Esophagus muscularis mucosa (tissue), 4 donors: ENCODE measurements around the gene C2CD3. TPM values are rescaled to one million over a fixed set of nuclear protein-coding genes. Genes with fewer than 3 reads are reported as not detected.

Experiments used
- DNase-seq: peaks from one replicate; pipeline ENCODE4 v3.0.0-alpha.2; 2017; ENCODE audit errors: extremely low spot score
- H3K27ac ChIP-seq, 4 donors: fragments of 200-600 bp; sonication (generic); replicated peaks in 1 of 4; 1 replicate in 3 of 4; 2 replicates in 1 of 4; pipeline ENCODE4 v1.5.1; 2016 to 2019; ENCODE audit warnings: mild to moderate bottlenecking in 1 of 4
- H3K27me3 ChIP-seq, 4 donors: fragments of 200-600 bp; sonication (generic); one replicate each; pipeline versions ENCODE4 v1.5.1 to v1.6.0; 2016 to 2019
- H3K36me3 ChIP-seq, 4 donors: fragments of 200-600 bp; sonication (generic); one replicate each; pipeline ENCODE4 v1.5.1; 2016 to 2019
- H3K4me1 ChIP-seq, 4 donors: fragments of 200-600 bp; sonication (generic); one replicate each; pipeline ENCODE4 v1.5.1; 2016 to 2019
- H3K4me3 ChIP-seq, 4 donors: fragments of 200-600 bp; sonication (generic); 1 replicate in 2 of 4; 2 replicates in 2 of 4; pipeline ENCODE4 v1.5.1; 2016 to 2019; ENCODE audit warnings: mild to moderate bottlenecking in 4 of 4, moderate library complexity in 1 of 4
- H3K9me3 ChIP-seq, 4 donors: fragments of 200-600 bp; sonication (generic); 1 replicate in 3 of 4; 2 replicates in 1 of 4; pipeline ENCODE4 v1.5.1; 2016 to 2019
- CTCF ChIP-seq, 3 experiments: fragments of 200-600 bp in 2 of 3; fragments of 450-650 bp in 1 of 3; sonication (generic) in 2 of 3; IDR thresholded peaks; one replicate each; pipeline ENCODE4 v1.5.1; 2017 to 2019; ENCODE audit warnings: antibody characterized with exemption in 3 of 3, mild to moderate bottlenecking in 2 of 3, moderate library complexity in 1 of 3
- EP300 ChIP-seq: sonication (generic); formaldehyde crosslinking; IDR thresholded peaks from one replicate; pipeline ENCODE4 v1.6.1; 2017; ENCODE audit warnings: antibody characterized with exemption
- POLR2A ChIP-seq: fragments of 450-650 bp; IDR thresholded peaks from one replicate; pipeline ENCODE4 v1.6.1; 2017; ENCODE audit warnings: antibody characterized with exemption, moderate library complexity, mild to moderate bottlenecking, low read depth
- POLR2AphosphoS5 ChIP-seq, 2 donors: sonication (generic); formaldehyde crosslinking; IDR thresholded peaks; one replicate each; pipeline ENCODE4 v1.6.1; 2017; ENCODE audit warnings: antibody characterized with exemption in 2 of 2
- WGBS: methylation state at CpG from one replicate; pipeline ENCODE4 v1.1.5; 2018; 5-methylcytosine and 5-hydroxymethylcytosine counted together
- intact Hi-C: fragments of 100-400 bp; cut with DNase I; formaldehyde crosslinking; loops from one replicate; pipeline ENCODE4 v1.15.1; 2023
- total RNA-seq, 4 donors: library from RNA; depleted of rRNA; stranded (reverse); fragments of >200 nt; gene quantifications; one replicate each; pipeline versions ENCODE4 v1.1.0 to v1.2.1, GENCODE V29; 2016

C2CD3 gene
- total RNA-seq, 4 donors from 2014 or later = 17.9 to 31.5 (median 22.4) TPM

DNA sequence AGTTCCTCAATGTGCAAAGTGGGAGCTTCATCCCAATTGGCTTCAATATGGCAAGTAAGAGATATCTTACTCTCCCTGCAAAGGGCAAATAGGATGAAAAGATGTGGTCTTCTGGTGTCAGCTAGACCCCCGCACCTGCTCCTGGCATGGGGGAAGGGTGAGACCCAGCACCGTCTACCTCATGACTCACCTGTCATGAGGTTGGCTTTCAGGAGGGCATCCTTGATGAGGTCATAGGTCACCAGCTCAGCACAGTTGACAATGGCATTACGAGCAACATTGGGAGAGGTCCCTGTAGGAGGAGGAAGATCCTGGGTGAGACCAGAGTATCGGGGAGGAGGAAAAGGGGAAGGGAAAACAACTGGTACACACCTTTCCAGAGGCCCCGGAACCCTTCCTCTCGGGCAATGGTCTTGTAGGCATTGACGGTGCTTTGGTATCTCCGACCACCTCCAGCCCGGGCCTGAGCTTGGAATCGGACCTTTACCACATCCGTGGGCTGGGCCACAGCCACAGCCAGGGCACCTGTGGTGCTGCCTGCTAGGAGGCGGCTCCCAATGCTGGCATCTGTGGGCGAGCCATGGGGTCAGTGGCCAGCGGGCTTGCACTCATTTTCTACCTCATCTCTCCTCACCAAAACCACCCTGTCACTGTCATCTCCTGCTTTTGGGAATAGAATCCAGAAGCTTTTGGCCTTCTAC, 194.2 kb downstream of the C2CD3 start:
- no peak for DNase-seq

GRCh38 chr11:73975479-73975757, 195.4 kb downstream of the C2CD3 start:
- Histone ChIP-seq H3K4me3 (no peak overlapping the region), H3K9me3 (no peaks in the 10 kb centered on the region), H3K36me3 (peaks cover 6 to 45% (median 40%) of the 10 kb centered on the region in 4 donors), H3K27me3 (no peaks in the 10 kb centered on the region), H3K27ac (no peak overlapping the region), H3K4me1 (peaks cover 0 to 19% (median 6%) of the 10 kb centered on the region in 4 donors)
- TF ChIP-seq POLR2AphosphoS5 (IDR thresholded peaks at IDR 0.05) = no peak
- 97% methylated on average over 6 of the region's 6 CpGs for WGBS
- DNase-seq = no peak
- intact Hi-C loops = no loop called here

More for the DNA sequence above, 194.2 kb downstream of the C2CD3 start:
- Histone ChIP-seq H3K9me3 (no peaks in the 10 kb centered on the region), H3K4me3 (no peak overlapping the region), H3K4me1 (peaks cover 0 to 19% (median 6%) of the 10 kb centered on the region in 4 donors), H3K36me3 (peaks cover 6 to 45% (median 40%) of the 10 kb centered on the region in 4 donors), H3K27me3 (no peaks in the 10 kb centered on the region), H3K27ac (no peak overlapping the region)
- intact Hi-C loops = no loop called here
- WGBS = 94% methylated on average over 7 of the region's 14 CpGs
- TF ChIP-seq POLR2AphosphoS5 (IDR thresholded peaks at IDR 0.05) (no peak), CTCF (IDR thresholded peaks at IDR 0.05) (no peak), EP300 (no peak), POLR2A (no peak)

GRCh38 chr11:73974604-73975478, 196.0 kb downstream of the C2CD3 start:
- WGBS = 91% methylated on average over 13 of the region's 13 CpGs
- Histone ChIP-seq H3K36me3 (peaks cover 6 to 45% (median 40%) of the 10 kb centered on the region in 4 donors), H3K4me3 (no peak overlapping the region), H3K4me1 (peaks cover 0 to 19% (median 6%) of the 10 kb centered on the region in 4 donors), H3K9me3 (no peaks in the 10 kb centered on the region), H3K27me3 (no peaks in the 10 kb centered on the region), H3K27ac (no peak overlapping the region)
- TF ChIP-seq CTCF (IDR thresholded peaks at IDR 0.05) (no peak), POLR2AphosphoS5 (IDR thresholded peaks at IDR 0.05) (no peak), POLR2A (no peak), EP300 (no peak)
- intact Hi-C loops = no loop called here
- DNase-seq = no peak

GRCh38 chr11:73972620-73973449, 198.0 kb downstream of the C2CD3 start:
- Histone ChIP-seq H3K36me3 (peaks cover 6 to 35% (median 33%) of the 10 kb centered on the region in 4 donors), H3K27ac (peak overlapping the region in 2 of 4 donors; percentile 6 to 48), H3K9me3 (no peaks in the 10 kb centered on the region), H3K27me3 (no peaks in the 10 kb centered on the region), H3K4me3 (no peak overlapping the region), H3K4me1 (peaks cover 0 to 13% (median 6%) of the 10 kb centered on the region in 4 donors)
- DNase-seq = no peak
- 81% methylated on average over 11 of the region's 11 CpGs for WGBS
- intact Hi-C loops = no loop called here
- no peak for TF ChIP-seq EP300
- no peak for TF ChIP-seq POLR2A
- no peak for TF ChIP-seq POLR2AphosphoS5 (IDR thresholded peaks at IDR 0.05)
- no peak for TF ChIP-seq CTCF (IDR thresholded peaks at IDR 0.05)
